ENCODE results near the gene HDAC10. TPM values are rescaled to one million over a fixed set of nuclear protein-coding genes. Genes with fewer than 3 reads are reported as not detected.

Gene HDAC10
- total RNA-seq, 1 donor from 2014 or later = 40.6 TPM

DNA sequence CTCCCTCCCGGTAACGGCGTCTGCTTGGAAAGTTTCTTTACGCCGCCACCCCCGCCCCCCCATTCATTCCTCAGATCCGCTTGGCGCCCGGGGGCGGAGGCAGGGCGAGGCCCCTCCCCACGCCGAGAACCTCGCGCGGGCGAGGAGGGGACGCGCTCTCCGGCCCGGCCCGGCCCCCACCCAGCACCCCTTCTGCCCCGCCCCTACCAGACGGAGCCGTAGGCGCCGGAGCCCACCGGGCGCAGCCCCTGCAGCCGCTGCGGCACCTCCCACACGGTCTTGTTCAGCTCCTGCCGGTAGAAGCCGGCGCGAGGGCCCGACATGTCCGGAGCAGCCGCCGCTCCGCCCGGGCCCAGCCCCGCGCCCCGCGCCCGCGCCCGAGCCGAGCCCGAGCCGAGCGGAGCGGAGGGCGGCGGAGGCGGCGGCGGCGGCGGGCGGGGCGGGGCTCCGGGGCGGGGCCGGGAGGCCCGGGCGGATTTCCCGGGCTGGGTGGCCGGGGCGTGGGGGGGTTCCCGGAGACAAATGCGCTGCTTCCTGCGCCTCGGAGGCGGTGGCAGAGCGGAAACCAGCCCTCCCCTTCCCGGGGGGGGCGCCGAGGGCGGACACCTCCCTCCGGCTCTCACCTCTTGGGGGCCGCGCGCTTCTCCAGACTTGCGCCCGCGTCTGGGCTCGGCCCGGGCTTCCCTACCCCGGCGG, 19.1 kb upstream of the HDAC10 start, which contains the start of gene MAPK11:
TSS of gene MAPK11 (minus strand) at position 411 of the 696 bp plus-strand sequence. CDS start at position 323, 88 bp downstream.
- TF ChIP-seq, protein P1, sequence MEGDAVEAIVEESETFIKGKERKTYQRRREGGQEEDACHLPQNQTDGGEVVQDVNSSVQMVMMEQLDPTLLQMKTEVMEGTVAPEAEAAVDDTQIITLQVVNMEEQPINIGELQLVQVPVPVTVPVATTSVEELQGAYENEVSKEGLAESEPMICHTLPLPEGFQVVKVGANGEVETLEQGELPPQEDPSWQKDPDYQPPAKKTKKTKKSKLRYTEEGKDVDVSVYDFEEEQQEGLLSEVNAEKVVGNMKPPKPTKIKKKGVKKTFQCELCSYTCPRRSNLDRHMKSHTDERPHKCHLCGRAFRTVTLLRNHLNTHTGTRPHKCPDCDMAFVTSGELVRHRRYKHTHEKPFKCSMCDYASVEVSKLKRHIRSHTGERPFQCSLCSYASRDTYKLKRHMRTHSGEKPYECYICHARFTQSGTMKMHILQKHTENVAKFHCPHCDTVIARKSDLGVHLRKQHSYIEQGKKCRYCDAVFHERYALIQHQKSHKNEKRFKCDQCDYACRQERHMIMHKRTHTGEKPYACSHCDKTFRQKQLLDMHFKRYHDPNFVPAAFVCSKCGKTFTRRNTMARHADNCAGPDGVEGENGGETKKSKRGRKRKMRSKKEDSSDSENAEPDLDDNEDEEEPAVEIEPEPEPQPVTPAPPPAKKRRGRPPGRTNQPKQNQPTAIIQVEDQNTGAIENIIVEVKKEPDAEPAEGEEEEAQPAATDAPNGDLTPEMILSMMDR (conservative IDR thresholded peaks at IDR 0.05; ENCODE audit: low read depth, low read length) = no peak
- H3K4me3 ChIP-seq (ENCODE audit: low read depth, low read length) = peak within 1 kb of the TSS; percentile 65
- no peak for DNase-seq (ENCODE audit: low read depth)

GRCh38 chr22:50269573-50269969, 18.5 kb upstream of the HDAC10 start:
- H3K4me3 ChIP-seq (ENCODE audit: low read depth, low read length) = peak overlapping the region; percentile 48
- TF ChIP-seq, protein P1 (conservative IDR thresholded peaks at IDR 0.05; ENCODE audit: low read depth, low read length) = no peak
- no peak for DNase-seq (ENCODE audit: low read depth)

- TF ChIP-seq, protein P1 (conservative IDR thresholded peaks at IDR 0.05; ENCODE audit: low read depth, low read length) = no peak
- no peak overlapping the region for H3K4me3 ChIP-seq (ENCODE audit: low read depth, low read length)
- no peak for DNase-seq (ENCODE audit: low read depth)
These were observed 17.6 kb upstream of the HDAC10 start for GRCh38 chr22:50268655-50269113.

- TF ChIP-seq, protein P1 (conservative IDR thresholded peaks at IDR 0.05; ENCODE audit: low read depth, low read length) = peak; percentile 32
- no peak for DNase-seq (ENCODE audit: low read depth)
- peak overlapping the region; percentile 35 for H3K4me3 ChIP-seq (ENCODE audit: low read depth, low read length)
These were observed 16.7 kb upstream of the HDAC10 start for GRCh38 chr22:50267591-50268390.

- no peak for DNase-seq (ENCODE audit: low read depth)
- TF ChIP-seq, protein P1 (conservative IDR thresholded peaks at IDR 0.05; ENCODE audit: low read depth, low read length) = no peak
- H3K4me3 ChIP-seq (ENCODE audit: low read depth, low read length) = no peak overlapping the region
These were observed 15.9 kb upstream of the HDAC10 start for GRCh38 chr22:50266994-50267393.

GRCh38 chr22:50264946-50265669, 14.0 kb upstream of the HDAC10 start:
- DNase-seq (ENCODE audit: low read depth) = no peak
- H3K4me3 ChIP-seq (ENCODE audit: low read depth, low read length) = no peak overlapping the region
- TF ChIP-seq, protein P1 (conservative IDR thresholded peaks at IDR 0.05; ENCODE audit: low read depth, low read length) = no peak
